Loucy (cell line): ENCODE data around the gene EPB41L2.

Experiments
- H2AFZ ChIP-seq: fragments of 200-600 bp; sonication (generic); 2 replicates; pipeline ENCODE4 v1.6.0; 2016; ENCODE audit warnings: antibody characterized with exemption, mild to moderate bottlenecking, low read length, moderate library complexity
- H3F3A ChIP-seq: fragments of 200-600 bp; 2 replicates; pipeline ENCODE4 v1.6.0; 2016; ENCODE audit warnings: antibody characterized with exemption, low read depth, mild to moderate bottlenecking
- H3K27me3 ChIP-seq: fragments of 200-600 bp; sonication (generic); 2 replicates; pipeline ENCODE4 v1.6.1; 2014; ENCODE audit warnings: low read length, mild to moderate bottlenecking; ENCODE audit not compliant: insufficient read depth, poor library complexity, severe bottlenecking
- H3K36me3 ChIP-seq: fragments of 200-600 bp; sonication (generic); 2 replicates; pipeline ENCODE4 v1.6.1; 2016; ENCODE audit warnings: low read length; ENCODE audit not compliant: insufficient read depth
- H3K4me1 ChIP-seq: fragments of 200-600 bp; sonication (generic); 2 replicates; pipeline ENCODE4 v1.5.1; 2014; ENCODE audit warnings: low read length, mild to moderate bottlenecking; ENCODE audit not compliant: insufficient read depth, poor library complexity, severe bottlenecking
- H3K4me2 ChIP-seq: fragments of 200-600 bp; sonication (generic); 2 replicates; pipeline ENCODE4 v1.6.0; 2014; ENCODE audit warnings: antibody characterized with exemption, low read length, low read depth, mild to moderate bottlenecking; ENCODE audit not compliant: poor library complexity, severe bottlenecking
- H3K4me3 ChIP-seq: fragments of 200-600 bp; sonication (generic); 2 replicates; pipeline ENCODE4 v1.5.1; 2014; ENCODE audit warnings: low read length, mild to moderate bottlenecking, mixed read lengths; ENCODE audit not compliant: poor library complexity, severe bottlenecking
- H3K79me2 ChIP-seq: fragments of 200-600 bp; sonication (generic); 2 replicates; pipeline ENCODE4 v1.6.1; 2014; ENCODE audit warnings: low read length; ENCODE audit not compliant: insufficient read depth
- H3K9ac ChIP-seq: fragments of 200-600 bp; sonication (generic); 2 replicates; pipeline ENCODE4 v1.6.0; 2014; ENCODE audit warnings: mild to moderate bottlenecking, low read depth, low read length, moderate library complexity; ENCODE audit not compliant: poor library complexity, severe bottlenecking
- H3K9me2 ChIP-seq: fragments of 200-600 bp; sonication (generic); replicated peaks from 2 replicates; pipeline ENCODE4 v1.6.1; 2016; ENCODE audit warnings: low read depth, low read length, mixed read lengths
- H3K9me3 ChIP-seq: fragments of 200-600 bp; sonication (generic); 2 replicates; pipeline ENCODE4 v1.6.1; 2014; ENCODE audit warnings: mild to moderate bottlenecking, antibody characterized with exemption, low read length, low read depth; ENCODE audit not compliant: insufficient read depth
- H4K20me1 ChIP-seq: fragments of 200-600 bp; sonication (generic); 2 replicates; pipeline ENCODE4 v1.6.0; 2014; ENCODE audit warnings: antibody characterized with exemption, low read length, mild to moderate bottlenecking; ENCODE audit not compliant: insufficient read depth, poor library complexity, severe bottlenecking
- CTCF ChIP-seq: fragments of 200-600 bp; sonication (generic); conservative IDR thresholded peaks from 2 replicates; pipeline ENCODE4 v1.5.1; 2014; ENCODE audit warnings: mild to moderate bottlenecking, antibody characterized with exemption, low read length
- EZH2phosphoT487 ChIP-seq: fragments of 200-600 bp; IDR thresholded peaks from 2 replicates; pipeline ENCODE4 v1.6.1; 2018; ENCODE audit warnings: antibody characterized with exemption, mild to moderate bottlenecking, moderate library complexity, borderline replicate concordance

EPB41L2 gene

DNA sequence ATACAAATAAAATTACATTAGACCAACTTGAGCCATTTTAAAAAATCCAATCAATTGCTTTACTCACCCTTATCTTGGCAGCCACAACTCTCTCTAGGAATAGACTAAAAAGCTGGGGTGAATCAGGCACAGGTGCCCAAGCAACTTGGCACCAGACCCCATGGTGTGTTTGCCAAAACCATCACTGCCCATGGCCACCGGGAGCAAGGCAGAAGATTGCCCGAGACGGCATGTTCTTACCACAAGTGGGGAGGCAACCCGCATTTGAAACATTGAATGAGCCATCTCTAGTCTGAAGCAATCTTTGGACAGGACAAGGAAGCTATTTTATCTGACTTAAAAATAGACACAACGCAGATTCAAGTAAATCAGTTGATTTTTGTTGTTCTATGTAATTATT lies 166.8 kb downstream of the EPB41L2 start:
- no peak for TF ChIP-seq CTCF
- no peak for TF ChIP-seq EZH2phosphoT487
- Histone ChIP-seq H3K79me2 (no peaks in the 10 kb centered on the region), H3K4me3 (no peak overlapping the region), H3K4me1 (no peaks in the 10 kb centered on the region), H3K27me3 (no peaks in the 10 kb centered on the region), H2AFZ (no peak overlapping the region), H3K36me3 (peaks cover 86% of the 10 kb centered on the region; the same call in 1 of the 2 replicates), H3K9me3 (no peaks in the 10 kb centered on the region), H3K9ac (no peak overlapping the region), H3K4me2 (no peak overlapping the region), H3F3A (no peaks in the 10 kb centered on the region), H4K20me1 (no peaks in the 10 kb centered on the region), H3K9me2 (no peaks in the 10 kb centered on the region)

DNA sequence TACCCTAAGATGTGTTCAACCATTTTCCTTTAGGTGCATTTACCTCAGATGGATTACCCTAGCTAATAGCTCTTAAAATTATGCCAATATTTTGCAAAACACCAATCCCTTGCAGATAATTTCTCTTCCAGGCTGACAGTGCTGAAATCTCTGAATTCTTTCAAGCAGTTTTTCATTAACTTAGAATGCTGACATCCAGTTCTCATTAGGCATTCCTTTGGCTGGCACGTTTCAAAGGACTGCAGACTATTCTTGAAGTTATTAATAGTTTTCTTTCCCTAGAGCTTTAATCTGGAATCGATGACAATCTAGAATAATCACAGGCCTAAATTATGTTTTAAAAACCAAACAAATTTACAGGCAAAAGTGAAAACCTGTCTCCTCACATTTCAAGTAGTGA lies 167.5 kb downstream of the EPB41L2 start:
- Histone ChIP-seq H3K4me1 (no peaks in the 10 kb centered on the region), H3K9me3 (no peaks in the 10 kb centered on the region), H3K36me3 (peaks cover 86% of the 10 kb centered on the region; the same call in 1 of the 2 replicates), H3K4me2 (no peak overlapping the region), H3K9ac (no peak overlapping the region), H3F3A (no peaks in the 10 kb centered on the region), H3K27me3 (no peaks in the 10 kb centered on the region), H3K9me2 (no peaks in the 10 kb centered on the region), H3K4me3 (no peak overlapping the region), H4K20me1 (no peaks in the 10 kb centered on the region), H2AFZ (no peak overlapping the region), H3K79me2 (no peaks in the 10 kb centered on the region)
- TF ChIP-seq CTCF (no peak), EZH2phosphoT487 (no peak)

- Histone ChIP-seq H3K36me3 (peaks cover 82% of the 10 kb centered on the region; the same call in 1 of the 2 replicates), H3K4me2 (no peak overlapping the region), H2AFZ (no peak overlapping the region), H3K9ac (no peak overlapping the region), H3K4me1 (no peaks in the 10 kb centered on the region), H3K9me3 (no peaks in the 10 kb centered on the region), H3K9me2 (no peaks in the 10 kb centered on the region), H3K4me3 (no peak overlapping the region), H3F3A (no peaks in the 10 kb centered on the region), H3K27me3 (no peaks in the 10 kb centered on the region), H3K79me2 (no peaks in the 10 kb centered on the region), H4K20me1 (no peaks in the 10 kb centered on the region)
- no peak for TF ChIP-seq CTCF
- TF ChIP-seq EZH2phosphoT487 = no peak
These were observed 169.3 kb downstream of the EPB41L2 start for GRCh38 chr6:130893766-130894165.
